Measurements from ENCODE around the gene SPINK8. TPM values are rescaled to one million over a fixed set of nuclear protein-coding genes. Genes with fewer than 3 reads are reported as not detected.
A peak's percentile ranks its signal among the peaks of the same experiment; 100 is the strongest.
"Not testable (repeated sequence)": the region's sequence is repeated elsewhere in the genome, so short reads cannot be mapped to it uniquely, and the experiment has no call there.

Gene SPINK8
- polyA plus RNA-seq, 3 donors, result not detected

- H2AFZ ChIP-seq (ENCODE audit: insufficient read depth, low read depth, low read length, poor library complexity, severe bottlenecking), result peak overlapping the region; percentile 33
Observed at GRCh38 chr3:48338635-48339034, 5.2 kb upstream of the SPINK8 start.

GRCh38 chr3:48337536-48337935, 4.1 kb upstream of the SPINK8 start:
- H3K4me3 ChIP-seq (replicated peaks in 1 of 3; ENCODE audit: low read depth in 2 of 3, low read length in 3 of 3); H3K4me3 Mint-ChIP-seq; H3K79me2 ChIP-seq (ENCODE audit: insufficient read depth, low read length); H4K20me1 ChIP-seq (ENCODE audit: insufficient read depth, low read length); H2AFZ ChIP-seq (ENCODE audit: insufficient read depth, low read depth, low read length, poor library complexity, severe bottlenecking); H3K9ac ChIP-seq (ENCODE audit: insufficient read depth, low read length, poor library complexity, severe bottlenecking); intact Hi-C loops (cut with micrococcal nuclease); H3K9me3 Mint-ChIP-seq; H3K4me2 ChIP-seq (replicated peaks; ENCODE audit: extremely low read depth, low read length, poor library complexity, severe bottlenecking); H3K27me3 ChIP-seq (ENCODE audit: control insufficient read depth in 2 of 2, insufficient read depth in 2 of 2, low read length in 2 of 2); H3K36me3 ChIP-seq (replicated peaks in 1 of 2; ENCODE audit: control insufficient read depth in 1 of 2, insufficient read depth in 2 of 2, low read length in 2 of 2); H3K27ac ChIP-seq (ENCODE audit: low read depth in 1 of 2, low read length in 2 of 2); H3K27me3 Mint-ChIP-seq (ENCODE audit: low read depth in 3 of 3); H3K9me3 ChIP-seq (replicated peaks in 1 of 2; ENCODE audit: control insufficient read depth in 1 of 2, insufficient read depth in 1 of 2, low read length in 2 of 2); DNase-seq; H3K36me3 Mint-ChIP-seq: not testable (repeated sequence)
- H3K4me1 Mint-ChIP-seq, result peaks cover 61% of the 10 kb centered on the region
- peaks cover 37 to 48% of the 10 kb centered on the region in 2 donors for H3K4me1 ChIP-seq (ENCODE audit: control insufficient read depth in 1 of 2, insufficient read depth in 2 of 2, low read length in 2 of 2)
- 64% methylated on average over 2 of the region's 5 CpGs for WGBS (ENCODE audit: insufficient coverage)
- peak overlapping the region in 2 of 7 donors; percentile 3 to 70 for H3K27ac Mint-ChIP-seq

More at GRCh38 chr3:48338635-48339034, 5.2 kb upstream of the SPINK8 start:
- Histone ChIP-seq H3K79me2 (ENCODE audit: insufficient read depth, low read length) (no peaks in the 10 kb centered on the region), H3K27ac (ENCODE audit: low read depth in 1 of 2, low read length in 2 of 2) (no peak overlapping the region), H4K20me1 (ENCODE audit: insufficient read depth, low read length) (no peaks in the 10 kb centered on the region), H3K4me1 (ENCODE audit: control insufficient read depth in 1 of 2, insufficient read depth in 2 of 2, low read length in 2 of 2) (peaks cover 26 to 37% of the 10 kb centered on the region in 2 donors), H3K9me3 (replicated peaks in 1 of 2; ENCODE audit: control insufficient read depth in 1 of 2, insufficient read depth in 1 of 2, low read length in 2 of 2) (no peaks in the 10 kb centered on the region), H3K27me3 (ENCODE audit: control insufficient read depth in 2 of 2, insufficient read depth in 2 of 2, low read length in 2 of 2) (no peaks in the 10 kb centered on the region), H3K36me3 (replicated peaks in 1 of 2; ENCODE audit: control insufficient read depth in 1 of 2, insufficient read depth in 2 of 2, low read length in 2 of 2) (no peaks in the 10 kb centered on the region), H3K4me3 (replicated peaks in 1 of 3; ENCODE audit: low read depth in 2 of 3, low read length in 3 of 3) (no peak overlapping the region), H3K9ac (ENCODE audit: insufficient read depth, low read length, poor library complexity, severe bottlenecking) (no peak overlapping the region), H3K4me2 (replicated peaks; ENCODE audit: extremely low read depth, low read length, poor library complexity, severe bottlenecking) (no peak overlapping the region)
- WGBS (ENCODE audit: insufficient coverage), result 8% methylated on average over 2 of the region's 4 CpGs
- no peaks in the 10 kb centered on the region for H3K36me3 Mint-ChIP-seq
- H3K4me1 Mint-ChIP-seq, result peaks cover 57% of the 10 kb centered on the region
- no peak overlapping the region for H3K4me3 Mint-ChIP-seq
- intact Hi-C loops (cut with micrococcal nuclease), result no loop called here
- peaks cover 0 to 7% (median 2%) of the 10 kb centered on the region in 7 donors for H3K9me3 Mint-ChIP-seq
- no peak for DNase-seq
- H3K27me3 Mint-ChIP-seq (ENCODE audit: low read depth in 3 of 3), result no peaks in the 10 kb centered on the region
- H3K27ac Mint-ChIP-seq, result no peak overlapping the region
- TF ChIP-seq CTCF (IDR thresholded peaks at IDR 0.05), result no peak

- Histone ChIP-seq H3K4me3 (replicated peaks in 1 of 3; ENCODE audit: low read depth in 2 of 3, low read length in 3 of 3) (peak overlapping the region; percentile 30 to 68 (median 39)), H3K4me1 (ENCODE audit: control insufficient read depth in 1 of 2, insufficient read depth in 2 of 2, low read length in 2 of 2) (peaks cover 40 to 54% of the 10 kb centered on the region in 2 donors), H2AFZ (ENCODE audit: insufficient read depth, low read depth, low read length, poor library complexity, severe bottlenecking) (peak overlapping the region; percentile 79), H3K27ac (ENCODE audit: low read depth in 1 of 2, low read length in 2 of 2) (peak overlapping the region; percentile 24 to 68), H3K4me2 (replicated peaks; ENCODE audit: extremely low read depth, low read length, poor library complexity, severe bottlenecking) (peak overlapping the region; percentile 64)
- H3K27me3 ChIP-seq (ENCODE audit: control insufficient read depth in 2 of 2, insufficient read depth in 2 of 2, low read length in 2 of 2); H3K27me3 Mint-ChIP-seq (ENCODE audit: low read depth in 3 of 3); H3K9ac ChIP-seq (ENCODE audit: insufficient read depth, low read length, poor library complexity, severe bottlenecking); H3K9me3 Mint-ChIP-seq; intact Hi-C loops (cut with micrococcal nuclease); H4K20me1 ChIP-seq (ENCODE audit: insufficient read depth, low read length); H3K36me3 Mint-ChIP-seq; H3K79me2 ChIP-seq (ENCODE audit: insufficient read depth, low read length); H3K36me3 ChIP-seq (replicated peaks in 1 of 2; ENCODE audit: control insufficient read depth in 1 of 2, insufficient read depth in 2 of 2, low read length in 2 of 2); H3K9me3 ChIP-seq (replicated peaks in 1 of 2; ENCODE audit: control insufficient read depth in 1 of 2, insufficient read depth in 1 of 2, low read length in 2 of 2): not testable (repeated sequence)
- WGBS (ENCODE audit: insufficient coverage), result 0% methylated on average over 4 of the region's 9 CpGs
- Mint-ChIP-seq H3K4me1 (peaks cover 63% of the 10 kb centered on the region), H3K27ac (peak overlapping the region; percentile 82 to 94 (median 87)), H3K4me3 (peak overlapping the region; percentile 80 to 94)
- DNase-seq, result peak; percentile 22 to 52 (median 43)
Observed at GRCh38 chr3:48335286-48335685, 1.8 kb upstream of the SPINK8 start.
